ENCODE data around the gene LMO1.

The LMO1 gene

GRCh38 chr11:8263109-8263768 lies 439 bp downstream of the LMO1 start:
- DNase-seq, result peak; percentile 33

- DNase-seq, result peak; percentile 62
Observed at GRCh38 chr11:8262552-8263108, 1.0 kb downstream of the LMO1 start.

- no peak for DNase-seq
Observed at GRCh38 chr11:8261921-8262551, 1.6 kb downstream of the LMO1 start.

- no peak for DNase-seq
Observed at GRCh38 chr11:8261291-8261690, 2.4 kb downstream of the LMO1 start.

- no peak for DNase-seq
Observed at GRCh38 chr11:8260202-8260966, 3.3 kb downstream of the LMO1 start.

GRCh38 chr11:8259306-8259959 lies 4.2 kb downstream of the LMO1 start:
- DNase-seq, result no peak

- DNase-seq, result no peak
Observed at GRCh38 chr11:8258784-8259183, 4.9 kb downstream of the LMO1 start.

- DNase-seq, result no peak
Observed at GRCh38 chr11:8258289-8258688, 5.4 kb downstream of the LMO1 start.

GRCh38 chr11:8257003-8257664 lies 6.5 kb downstream of the LMO1 start:
- DNase-seq, result no peak

- no peak for DNase-seq
Observed at GRCh38 chr11:8256271-8257002, 7.2 kb downstream of the LMO1 start.

- no peak for DNase-seq
Observed at GRCh38 chr11:8253566-8253965, 10.1 kb downstream of the LMO1 start.

GRCh38 chr11:8252946-8253345 lies 10.7 kb downstream of the LMO1 start:
- no peak for DNase-seq

- DNase-seq, result no peak
Observed at GRCh38 chr11:8252388-8252787, 11.3 kb downstream of the LMO1 start.

- DNase-seq, result no peak
Observed at GRCh38 chr11:8251616-8252295, 11.9 kb downstream of the LMO1 start.

GRCh38 chr11:8250981-8251615 lies 12.6 kb downstream of the LMO1 start:
- DNase-seq, result no peak

- no peak for DNase-seq
Observed at GRCh38 chr11:8250434-8250833, 13.2 kb downstream of the LMO1 start.

- no peak for DNase-seq
Observed at GRCh38 chr11:8249482-8249881, 14.2 kb downstream of the LMO1 start.

GRCh38 chr11:8248786-8249185 lies 14.9 kb downstream of the LMO1 start:
- DNase-seq, result no peak

- DNase-seq, result no peak
Observed at GRCh38 chr11:8247312-8247711, 16.4 kb downstream of the LMO1 start.

- DNase-seq, result no peak
Observed at GRCh38 chr11:8243458-8243857, 20.2 kb downstream of the LMO1 start.

Measured in NCI-H1105 (cell line).